ENCODE measurements around the gene NRXN3.
"Not testable (repeated sequence)": the region's sequence is repeated elsewhere in the genome, so short reads cannot be mapped to it uniquely, and the experiment has no call there.

NRXN3 gene

GRCh38 chr14:78405079-78405856, 235.1 kb downstream of the NRXN3 start:
- DNase-seq (ENCODE audit: low spot score) = no peak

- no peak for DNase-seq (ENCODE audit: low spot score)
Observed at GRCh38 chr14:78412475-78412874, 242.3 kb downstream of the NRXN3 start.

GRCh38 chr14:78414172-78414571, 244.0 kb downstream of the NRXN3 start:
- no peak for DNase-seq (ENCODE audit: low spot score)

GRCh38 chr14:78417532-78417931, 247.4 kb downstream of the NRXN3 start:
- DNase-seq (ENCODE audit: low spot score) = no peak

GRCh38 chr14:78424311-78424710, 254.1 kb downstream of the NRXN3 start:
- no peak for DNase-seq (ENCODE audit: low spot score)

GRCh38 chr14:78425330-78425729, 255.2 kb downstream of the NRXN3 start:
- DNase-seq (ENCODE audit: low spot score) = no peak

- no peak for DNase-seq (ENCODE audit: low spot score)
Observed at GRCh38 chr14:78425782-78426181, 255.6 kb downstream of the NRXN3 start.

- no peak for DNase-seq (ENCODE audit: low spot score)
Observed at GRCh38 chr14:78432046-78432445, 261.9 kb downstream of the NRXN3 start.

GRCh38 chr14:78437448-78437847, 267.3 kb downstream of the NRXN3 start:
- not testable (repeated sequence) for DNase-seq (ENCODE audit: low spot score)

- DNase-seq (ENCODE audit: low spot score) = no peak
Observed at GRCh38 chr14:78440356-78440894, 270.3 kb downstream of the NRXN3 start.

- no peak for DNase-seq (ENCODE audit: low spot score)
Observed at GRCh38 chr14:78443834-78444233, 273.7 kb downstream of the NRXN3 start.

- no peak for DNase-seq (ENCODE audit: low spot score)
Observed at GRCh38 chr14:78445275-78445674, 275.1 kb downstream of the NRXN3 start.

GRCh38 chr14:78446807-78447206, 276.6 kb downstream of the NRXN3 start:
- no peak for DNase-seq (ENCODE audit: low spot score)

- peak; percentile 47 for DNase-seq (ENCODE audit: low spot score)
Observed at GRCh38 chr14:78448164-78449094, 278.3 kb downstream of the NRXN3 start.

GRCh38 chr14:78450669-78451318, 280.6 kb downstream of the NRXN3 start:
- no peak for DNase-seq (ENCODE audit: low spot score)

- DNase-seq (ENCODE audit: low spot score) = no peak
Observed at GRCh38 chr14:78451319-78451695, 281.1 kb downstream of the NRXN3 start.

- no peak for DNase-seq (ENCODE audit: low spot score)
Observed at GRCh38 chr14:78455896-78456435, 285.8 kb downstream of the NRXN3 start.

- DNase-seq (ENCODE audit: low spot score) = no peak
Observed at GRCh38 chr14:78469947-78470346, 299.8 kb downstream of the NRXN3 start.

GRCh38 chr14:78479127-78479780, 309.1 kb downstream of the NRXN3 start:
- no peak for DNase-seq (ENCODE audit: low spot score)

- no peak for DNase-seq (ENCODE audit: low spot score)
Observed at GRCh38 chr14:78484028-78484427, 313.9 kb downstream of the NRXN3 start.

GRCh38 chr14:78486081-78486480, 315.9 kb downstream of the NRXN3 start:
- DNase-seq (ENCODE audit: low spot score) = no peak
